GM03348 (cell line): ENCODE data around the gene PDHA1.

Source experiments
- DNase-seq: peaks from one replicate; pipeline ENCODE4 v3.0.0; 2012; ENCODE audit warnings: low spot score

The PDHA1 gene

DNA sequence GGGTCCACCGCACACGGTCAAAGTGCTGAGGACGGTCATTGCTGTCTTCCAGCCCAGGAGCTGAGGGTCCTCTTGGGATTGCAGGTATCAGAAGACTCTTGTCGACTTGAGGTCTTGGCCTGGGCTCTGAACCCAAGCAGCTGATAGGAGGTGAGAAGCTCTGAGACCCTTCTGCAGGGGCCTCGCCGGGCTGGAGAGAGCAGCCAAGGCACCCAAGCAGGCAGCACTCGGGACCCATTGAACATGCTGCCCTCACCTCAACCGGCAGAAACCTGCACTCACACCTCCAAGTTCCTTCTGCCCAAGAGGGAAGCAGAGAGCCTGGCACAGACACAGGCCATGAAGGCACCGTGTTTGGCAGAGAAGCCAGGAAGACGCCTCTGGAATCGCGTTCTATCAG lies 34.1 kb downstream of the PDHA1 start:
- DNase-seq: no peak

DNA sequence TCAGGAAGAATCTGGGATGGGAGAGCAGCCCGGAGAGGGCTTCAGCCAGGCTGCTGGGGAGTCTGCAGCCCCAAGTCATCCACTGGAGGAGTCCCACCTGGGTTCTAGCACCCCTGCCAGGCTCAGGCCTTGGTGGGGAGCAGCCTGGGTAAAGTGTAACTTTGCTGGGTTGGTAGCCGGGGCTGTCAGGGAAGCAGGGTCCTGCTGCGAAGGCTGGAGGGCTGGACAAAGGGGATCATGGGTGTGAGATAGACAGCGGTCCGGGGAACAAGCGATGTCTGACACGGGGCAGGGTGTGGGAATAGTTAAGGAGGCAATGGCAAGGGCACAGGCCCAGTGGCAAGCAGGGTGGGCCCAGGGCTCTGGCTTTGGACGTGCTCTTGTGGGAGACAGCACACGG lies 37.6 kb downstream of the PDHA1 start:
- no peak for DNase-seq

DNA sequence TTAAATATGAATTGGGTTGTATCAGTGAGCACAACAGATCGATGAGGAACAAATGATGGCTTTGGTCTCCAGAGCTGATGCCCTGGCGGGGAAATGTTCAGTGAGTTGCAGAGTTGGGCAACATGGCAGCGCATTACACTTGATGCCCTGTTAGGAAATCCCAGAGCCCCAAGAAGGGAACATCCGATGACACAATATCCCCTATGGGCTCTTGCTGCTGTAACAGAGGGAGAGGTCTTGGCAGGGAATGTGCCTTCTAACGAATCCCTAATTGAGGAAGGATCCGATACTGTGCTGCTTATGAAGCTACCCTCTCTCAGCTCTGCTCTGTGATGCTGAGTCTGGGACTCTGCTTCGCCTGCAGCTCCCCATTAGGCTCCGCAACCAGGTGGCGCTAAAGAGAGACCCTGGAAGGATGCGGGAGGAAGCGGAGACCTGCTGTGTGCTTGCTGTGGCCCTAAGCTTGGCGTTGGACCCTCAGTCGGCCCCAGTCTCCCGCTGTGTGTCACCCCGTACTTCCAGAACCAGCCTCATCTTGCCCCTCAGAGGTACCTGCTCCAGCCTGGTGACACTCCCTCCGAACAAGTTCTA lies 38.9 kb downstream of the PDHA1 start:
- DNase-seq: peak; percentile 51

DNA sequence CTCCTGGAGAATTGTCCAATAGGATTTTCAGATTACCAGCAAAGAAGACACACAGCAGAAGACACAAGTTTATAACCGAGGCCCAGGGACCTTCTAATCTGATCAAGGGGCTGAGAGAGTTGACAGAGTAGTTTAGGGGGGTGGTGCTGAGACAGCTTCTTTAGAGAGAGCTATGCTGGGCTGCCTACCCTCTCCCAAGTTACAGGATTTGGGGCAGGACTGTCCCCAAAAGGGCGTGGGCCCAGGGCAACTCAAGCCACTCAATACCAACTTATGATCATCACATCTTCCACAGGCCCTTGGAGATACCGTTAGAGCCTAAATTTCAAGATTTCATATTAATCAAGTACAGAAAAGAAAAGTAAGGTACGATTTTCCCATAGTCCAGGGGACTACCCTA lies 43.0 kb downstream of the PDHA1 start:
- DNase-seq: no peak

DNA sequence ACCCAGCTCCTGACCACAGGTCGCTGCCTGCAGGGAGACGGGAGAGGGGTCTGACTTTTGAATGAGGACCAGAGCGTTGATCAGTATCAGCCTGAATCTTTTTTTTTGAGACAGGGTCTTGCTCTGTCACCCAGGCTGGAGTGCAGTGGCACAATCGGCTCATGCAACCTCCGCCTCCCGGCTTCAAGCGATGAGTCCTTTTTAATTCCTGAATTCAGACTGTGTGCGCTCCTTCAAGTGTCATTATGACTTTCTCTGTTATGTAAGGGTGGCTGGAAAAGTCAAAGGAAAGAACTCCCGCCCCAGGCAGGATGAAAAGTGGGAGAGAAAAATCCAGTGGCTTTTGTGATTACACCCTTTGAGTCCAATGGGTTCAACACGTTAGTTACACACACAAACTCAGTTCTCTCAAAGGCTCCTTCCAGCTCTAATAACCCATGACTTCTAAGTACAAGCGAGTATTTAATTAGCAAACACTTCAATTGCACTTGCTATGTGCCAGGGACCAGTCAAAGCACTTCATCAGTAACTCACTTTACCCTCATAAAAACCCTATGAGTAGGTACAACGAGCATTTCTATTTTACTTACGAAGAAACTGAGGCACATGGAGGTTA lies 44.4 kb downstream of the PDHA1 start:
- no peak for DNase-seq

DNA sequence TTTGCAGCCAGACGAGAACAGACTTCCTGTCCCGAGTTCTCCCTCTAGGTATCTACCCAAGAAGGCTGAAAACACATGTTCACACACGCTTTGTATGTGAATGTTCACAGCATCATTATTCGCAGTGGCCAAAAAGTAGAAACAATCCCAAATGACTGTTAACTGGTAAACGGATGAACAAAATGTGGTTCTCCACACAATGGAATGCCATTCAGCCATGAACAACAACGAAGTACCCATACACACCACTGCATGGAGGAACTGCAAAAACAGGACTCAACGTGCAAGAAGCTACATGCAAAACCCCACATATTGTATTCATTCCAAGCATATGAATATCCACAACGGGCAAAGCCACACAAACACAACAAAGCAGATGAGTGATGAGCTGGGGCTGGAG lies 45.0 kb downstream of the PDHA1 start:
- no peak for DNase-seq

DNA sequence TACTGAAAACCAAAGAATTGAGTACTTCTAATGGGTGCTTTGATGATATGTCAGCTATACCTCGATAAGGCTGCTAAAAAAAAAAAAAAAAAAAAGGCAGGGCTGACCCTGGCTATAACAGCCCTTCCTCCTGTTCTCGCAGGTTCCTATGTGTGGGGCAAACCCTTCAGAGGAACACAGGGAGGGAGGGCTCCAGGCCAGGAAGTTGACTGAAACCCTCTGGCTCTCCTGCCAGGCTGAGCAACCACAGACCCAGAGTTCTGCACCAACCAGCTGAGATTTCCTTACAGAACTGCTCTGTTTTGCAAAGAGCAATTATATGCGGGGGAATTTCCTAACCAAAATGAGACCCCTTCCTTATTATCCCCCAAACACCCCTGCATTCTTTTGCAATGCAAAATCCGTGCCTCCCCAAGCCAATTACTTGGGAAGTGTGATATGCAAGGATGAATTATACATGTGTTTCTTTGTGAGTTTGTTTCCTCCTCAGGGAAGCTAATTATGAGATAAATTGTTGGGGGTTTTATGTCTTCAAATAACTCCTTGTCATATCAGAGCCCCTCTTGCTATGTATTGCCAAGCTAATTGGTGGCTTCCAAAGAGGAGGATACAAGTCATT lies 45.6 kb downstream of the PDHA1 start:
- no peak for DNase-seq

DNA sequence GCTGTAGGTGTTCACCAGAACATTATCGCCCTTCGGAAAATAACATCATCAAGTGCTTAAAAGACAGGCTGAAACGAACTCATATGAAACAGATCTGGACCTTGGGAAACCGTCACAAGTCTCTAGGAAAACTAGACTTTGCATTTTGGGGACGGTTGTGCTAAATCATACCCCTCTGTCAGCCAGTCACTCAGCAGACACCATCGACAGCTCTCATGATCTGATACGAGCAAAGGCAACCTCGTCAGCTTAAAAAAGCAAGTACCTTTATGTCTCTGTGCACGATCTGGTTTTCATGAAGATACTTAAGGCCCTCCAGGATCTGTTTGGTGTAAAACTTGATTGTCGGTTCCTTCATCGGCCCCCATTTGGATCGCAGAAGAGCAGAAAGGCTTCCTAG lies 48.4 kb downstream of the PDHA1 start:
- DNase-seq: no peak

DNA sequence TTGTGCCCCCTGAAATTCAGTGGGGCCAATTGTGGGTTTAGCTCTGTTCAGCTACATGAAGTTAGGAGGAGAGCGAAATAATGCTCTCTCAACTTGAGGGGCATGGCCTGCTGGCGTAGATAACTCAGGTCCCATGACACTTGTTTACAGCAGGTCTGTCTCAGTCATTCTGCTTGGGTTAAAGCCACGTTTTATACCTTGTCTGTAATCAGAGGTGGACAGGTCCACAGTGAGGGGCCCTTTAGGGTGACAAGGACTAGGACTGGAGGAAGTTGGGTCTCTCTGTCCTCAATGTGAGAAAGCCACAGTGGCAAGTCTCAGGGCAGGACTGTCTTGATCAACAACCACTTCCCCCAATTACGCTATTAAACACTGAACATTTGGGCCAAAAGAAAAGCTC lies 49.0 kb downstream of the PDHA1 start:
- no peak for DNase-seq

DNA sequence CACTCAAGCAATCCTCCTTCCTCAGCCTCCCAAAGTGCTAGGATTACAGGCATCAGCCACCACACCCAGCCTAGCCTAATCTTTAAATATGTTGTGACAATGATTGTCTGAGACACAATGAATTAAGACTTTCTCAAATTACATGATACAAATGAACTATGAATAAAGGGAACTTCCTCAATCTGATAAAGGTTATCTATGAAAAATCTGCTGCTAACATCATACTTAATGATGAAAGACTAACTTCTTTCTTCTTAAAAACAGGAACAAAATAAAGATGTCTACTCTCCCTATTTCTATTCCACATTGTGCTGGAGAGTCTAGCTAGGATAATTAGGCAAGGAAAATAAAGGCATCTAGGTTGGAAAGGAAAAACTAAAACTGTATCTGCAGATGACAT lies 60.0 kb downstream of the PDHA1 start:
- DNase-seq: no peak

DNA sequence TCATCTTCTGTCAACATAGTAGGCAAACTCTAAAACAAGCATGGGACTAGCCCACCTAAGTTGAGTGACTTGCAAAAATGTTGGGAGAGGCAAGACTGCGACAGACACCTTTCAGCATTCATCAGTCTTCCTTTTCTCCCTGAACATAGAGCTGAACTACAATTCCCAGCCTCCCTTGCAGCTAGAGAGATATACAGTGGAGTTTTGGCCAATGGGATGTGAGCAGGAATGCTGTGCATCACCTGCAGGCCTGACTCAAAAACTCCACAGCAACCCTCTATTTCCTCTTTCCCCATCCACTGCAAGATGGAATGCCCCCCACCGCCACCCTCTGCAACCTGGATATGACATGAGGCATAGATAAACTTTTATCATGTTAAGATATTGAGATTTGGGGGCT lies 66.5 kb downstream of the PDHA1 start:
- DNase-seq: no peak
